MM.1S (cell line): Measurements from ENCODE around the gene HDAC3.

Experiments used
- CTCF ChIP-seq: fragments of 300-600 bp; sonication (generic); IDR thresholded peaks from 2 replicates; pipeline ENCODE4 v1.5.1; 2016; ENCODE audit warnings: antibody characterized with exemption, low read length, mixed read lengths
- EZH2 ChIP-seq: fragments of 300-600 bp; sonication (generic); optimal IDR thresholded peaks from 2 replicates; pipeline ENCODE3; 2017; ENCODE audit warnings: low read depth, mild to moderate bottlenecking, antibody characterized with exemption, low read length, mixed read lengths
- EZH2phosphoT487 ChIP-seq: fragments of 300-600 bp; sonication (generic); IDR thresholded peaks from 2 replicates; pipeline ENCODE4 v1.6.1; 2018; ENCODE audit warnings: antibody characterized with exemption, low read length

DNA sequence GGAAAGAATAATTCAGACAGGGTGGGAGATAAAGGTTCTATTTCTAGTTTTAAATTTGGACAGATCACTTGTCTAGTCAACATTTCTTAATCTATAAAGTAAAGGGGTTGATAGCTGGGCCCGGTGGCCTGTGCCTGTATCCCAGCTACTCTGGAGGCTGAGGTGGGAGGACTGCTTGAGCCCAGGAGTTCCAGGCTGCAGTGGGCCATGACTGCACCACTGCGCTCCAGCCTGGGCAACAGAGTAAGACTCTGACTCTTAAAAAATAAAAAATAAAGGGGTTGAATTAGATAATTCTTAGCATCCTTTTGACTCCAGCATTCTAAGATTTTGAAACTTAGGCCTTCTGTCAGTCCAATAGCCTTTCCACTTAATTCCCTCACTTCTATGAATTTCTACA lies 28.6 kb downstream of the HDAC3 start:
- no peak for TF ChIP-seq CTCF
- TF ChIP-seq EZH2, result no peak
- TF ChIP-seq EZH2phosphoT487, result no peak
